KOPT-K1 (cell line): ENCODE results near the gene HSDL2.
"Not testable (repeated sequence)": the region's sequence is repeated elsewhere in the genome, so short reads cannot be mapped to it uniquely, and the experiment has no call there.

ENCODE experiments used
- H3K27ac ChIP-seq: fragments of 200-600 bp; sonication (generic); 2 replicates; pipeline ENCODE4 v1.5.1; 2016; ENCODE audit warnings: antibody characterized with exemption, mild to moderate bottlenecking, low read depth, low read length; ENCODE audit not compliant: poor library complexity, severe bottlenecking
- H3K36me3 ChIP-seq: fragments of 200-600 bp; sonication (generic); 2 replicates; pipeline ENCODE4 v1.5.1; 2017; ENCODE audit warnings: antibody characterized with exemption, mild to moderate bottlenecking, low read length, moderate library complexity; ENCODE audit not compliant: insufficient read depth
- H3K9me3 ChIP-seq: fragments of 200-600 bp; sonication (generic); 2 replicates; pipeline ENCODE4 v1.5.1; 2017; ENCODE audit warnings: antibody characterized with exemption, low read length, mild to moderate bottlenecking; ENCODE audit not compliant: insufficient read depth, poor library complexity, severe bottlenecking

HSDL2 gene

GRCh38 chr9:112403614-112404201, 23.8 kb downstream of the HSDL2 start:
- no peak overlapping the region for H3K27ac ChIP-seq
- peaks cover 7% of the 10 kb centered on the region for H3K9me3 ChIP-seq
- peaks cover 5% of the 10 kb centered on the region; the same call in 1 of the 2 replicates for H3K36me3 ChIP-seq

- H3K9me3 ChIP-seq: no peaks in the 10 kb centered on the region
- no peak overlapping the region for H3K27ac ChIP-seq
- peaks cover 5% of the 10 kb centered on the region; the same call in 1 of the 2 replicates for H3K36me3 ChIP-seq
Observed at GRCh38 chr9:112404508-112404932, 24.6 kb downstream of the HSDL2 start.

DNA sequence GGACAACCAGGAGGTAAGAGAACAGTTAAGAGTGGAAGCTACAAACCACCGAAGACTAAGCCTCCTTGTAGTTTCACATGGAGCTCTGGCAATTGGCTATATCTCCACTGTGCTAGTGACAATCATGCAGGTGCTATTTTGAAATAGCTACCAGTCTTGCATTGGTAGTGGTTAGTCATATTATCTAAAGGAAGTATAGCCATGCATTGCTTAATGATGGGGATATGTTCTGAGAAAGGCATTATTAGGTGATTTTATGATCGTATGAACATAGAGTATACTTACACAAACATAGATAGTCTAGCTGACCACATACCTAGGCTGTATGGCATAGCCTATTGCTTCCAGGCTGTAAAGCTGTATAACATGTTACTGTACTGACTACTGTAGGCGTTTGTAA, 28.4 kb downstream of the HSDL2 start:
- Histone ChIP-seq H3K27ac (no peak overlapping the region), H3K9me3 (no peaks in the 10 kb centered on the region), H3K36me3 (peaks cover 11% of the 10 kb centered on the region; the same call in 1 of the 2 replicates)

GRCh38 chr9:112408819-112409218, 28.9 kb downstream of the HSDL2 start:
- H3K27ac ChIP-seq: no peak overlapping the region
- H3K36me3 ChIP-seq: peaks cover 11% of the 10 kb centered on the region; the same call in 1 of the 2 replicates
- H3K9me3 ChIP-seq: no peaks in the 10 kb centered on the region

DNA sequence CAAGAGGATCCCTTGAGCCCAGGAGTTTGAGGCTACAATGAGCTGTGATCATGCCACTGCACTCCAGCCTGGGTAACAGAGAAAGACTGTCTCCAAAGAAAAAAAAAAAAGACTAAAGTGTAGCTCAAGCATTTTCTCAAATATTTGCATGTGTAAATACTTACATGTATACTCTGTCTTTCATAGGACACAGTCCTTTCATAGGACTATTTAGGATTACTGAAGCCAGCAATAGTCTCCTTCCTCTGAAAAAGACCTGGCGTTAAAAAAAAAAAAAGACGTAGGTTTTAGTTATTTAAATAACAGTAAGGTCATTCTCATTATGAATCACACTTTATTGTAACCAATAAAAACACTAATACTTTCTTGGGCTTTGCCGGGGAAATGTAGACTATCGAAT, 29.9 kb downstream of the HSDL2 start:
- Histone ChIP-seq H3K36me3 (peaks cover 11% of the 10 kb centered on the region; the same call in 1 of the 2 replicates), H3K9me3 (no peaks in the 10 kb centered on the region), H3K27ac (no peak overlapping the region)

DNA sequence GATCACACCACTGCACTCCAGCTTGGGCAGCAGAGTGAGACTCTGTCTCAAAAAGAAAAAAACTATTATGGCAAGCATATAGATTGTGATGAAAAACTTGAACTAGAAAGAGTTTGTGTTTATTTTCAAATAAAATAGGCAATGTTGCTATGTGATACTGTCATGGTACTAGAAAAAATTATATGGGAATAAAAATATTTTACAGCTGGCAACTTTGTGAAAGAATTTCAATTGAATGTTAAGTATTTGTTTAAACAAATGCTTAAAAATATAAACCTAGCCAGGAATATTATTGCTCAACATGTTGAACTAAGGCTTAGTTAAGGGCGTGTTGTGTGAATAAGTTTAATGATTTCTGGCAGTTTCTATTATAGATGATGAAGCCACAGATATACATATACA, 31.7 kb downstream of the HSDL2 start:
- H3K36me3 ChIP-seq: peaks cover 11% of the 10 kb centered on the region; the same call in 1 of the 2 replicates
- H3K27ac ChIP-seq: no peak overlapping the region
- H3K9me3 ChIP-seq: no peaks in the 10 kb centered on the region

GRCh38 chr9:112413728-112414127, 33.8 kb downstream of the HSDL2 start:
- H3K36me3 ChIP-seq, H3K27ac ChIP-seq, H3K9me3 ChIP-seq: not testable (repeated sequence)

- Histone ChIP-seq H3K27ac (no peak overlapping the region), H3K36me3 (peaks cover 14% of the 10 kb centered on the region; the same call in 1 of the 2 replicates), H3K9me3 (no peaks in the 10 kb centered on the region)
Observed at GRCh38 chr9:112420208-112420607, 40.3 kb downstream of the HSDL2 start.

DNA sequence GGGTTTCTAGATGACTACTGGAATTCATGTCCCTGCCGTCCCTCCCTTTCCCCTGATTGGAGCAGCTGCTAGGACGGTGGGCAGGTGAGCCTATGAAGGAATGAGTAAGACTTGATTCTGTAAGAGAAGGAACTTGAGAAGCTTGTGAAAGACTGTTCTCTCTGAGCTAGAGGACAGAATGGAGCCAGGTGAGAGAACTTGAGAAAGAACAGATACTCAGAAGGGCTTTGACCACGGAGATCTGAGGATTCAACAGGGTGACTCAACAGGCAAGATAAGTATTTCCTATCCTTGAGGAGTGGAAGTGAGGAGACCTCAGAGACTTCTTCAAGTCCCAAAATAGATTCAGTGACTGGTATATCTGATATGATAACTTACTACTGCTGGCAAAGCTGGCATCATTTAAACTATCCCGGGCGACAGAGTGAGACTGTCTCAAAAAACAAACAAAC, 41.9 kb downstream of the HSDL2 start:
- H3K36me3 ChIP-seq: peaks cover 14% of the 10 kb centered on the region; the same call in 1 of the 2 replicates
- H3K9me3 ChIP-seq: no peaks in the 10 kb centered on the region
- H3K27ac ChIP-seq: no peak overlapping the region

DNA sequence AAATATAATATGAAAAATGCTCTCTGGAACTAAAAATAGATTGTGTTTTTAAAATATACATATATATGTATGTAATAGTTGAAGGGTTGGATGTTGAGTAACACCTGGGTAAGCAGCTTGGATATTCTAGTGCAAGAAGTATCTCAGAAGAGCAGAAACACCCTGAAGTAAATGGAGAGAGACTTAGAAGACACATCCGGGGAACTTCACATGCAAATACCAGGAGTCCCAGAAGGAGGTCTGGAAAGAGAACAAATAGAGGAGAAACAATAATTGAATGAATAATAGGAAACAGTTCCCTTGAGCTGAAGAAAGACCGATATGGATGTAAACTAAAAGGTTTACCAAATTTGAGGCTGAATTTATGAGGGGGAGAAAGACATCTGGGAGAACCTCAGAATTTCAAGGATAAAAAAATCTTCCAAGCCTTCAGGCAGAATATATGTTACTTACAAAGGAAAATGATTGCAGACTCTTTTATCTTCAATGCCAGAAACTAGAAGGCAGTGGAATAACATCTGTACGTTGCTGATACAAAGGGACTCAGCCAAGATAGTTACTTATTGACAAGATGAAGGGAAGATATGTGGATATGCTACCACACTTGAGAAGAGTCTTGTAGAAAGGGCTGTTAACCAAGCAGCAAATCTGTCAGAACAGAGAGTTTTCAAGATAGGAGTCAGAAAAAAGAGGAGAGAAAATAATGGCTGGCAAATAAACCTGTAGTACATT, 42.7 kb downstream of the HSDL2 start:
- Histone ChIP-seq H3K9me3 (no peaks in the 10 kb centered on the region), H3K27ac (no peak overlapping the region), H3K36me3 (peaks cover 14% of the 10 kb centered on the region; the same call in 1 of the 2 replicates)

- Histone ChIP-seq H3K36me3 (no peaks in the 10 kb centered on the region), H3K9me3 (no peaks in the 10 kb centered on the region), H3K27ac (no peak overlapping the region)
Observed at GRCh38 chr9:112430006-112430522, 50.2 kb downstream of the HSDL2 start.

- Histone ChIP-seq H3K36me3 (no peaks in the 10 kb centered on the region), H3K9me3 (no peaks in the 10 kb centered on the region)
Observed at GRCh38 chr9:112433499-112434392, 53.8 kb downstream of the HSDL2 start.

GRCh38 chr9:112434487-112434886, 54.6 kb downstream of the HSDL2 start:
- no peaks in the 10 kb centered on the region for H3K36me3 ChIP-seq
- H3K9me3 ChIP-seq: no peaks in the 10 kb centered on the region
- H3K27ac ChIP-seq: no peak overlapping the region

More at GRCh38 chr9:112433499-112434392, 53.8 kb downstream of the HSDL2 start:
- no peak overlapping the region for H3K27ac ChIP-seq

GRCh38 chr9:112437406-112437805, 57.5 kb downstream of the HSDL2 start:
- H3K27ac ChIP-seq: no peak overlapping the region
- H3K9me3 ChIP-seq: no peaks in the 10 kb centered on the region
- H3K36me3 ChIP-seq: no peaks in the 10 kb centered on the region

GRCh38 chr9:112439171-112439570, 59.3 kb downstream of the HSDL2 start:
- Histone ChIP-seq H3K36me3 (no peaks in the 10 kb centered on the region), H3K27ac (no peak overlapping the region), H3K9me3 (no peaks in the 10 kb centered on the region)
